ENCODE data around the gene KIF16B. TPM values are rescaled to one million over a fixed set of nuclear protein-coding genes. Genes with fewer than 3 reads are reported as not detected.

Gene KIF16B
- total RNA-seq, 1 experiment from 2014 or later, result 12.7 TPM

GRCh38 chr20:16491294-16491905 is 81.8 kb downstream of the KIF16B start:
- no peaks in the 10 kb centered on the region; the same call in 1 of the 2 replicates for H3K36me3 ChIP-seq (ENCODE audit: low read depth, low read length)
- H4K20me1 ChIP-seq (ENCODE audit: low read length), result no peaks in the 10 kb centered on the region
- no peak overlapping the region for H3K4me3 ChIP-seq (ENCODE audit: low read length)
- no peak for ATAC-seq
- H3K27me3 ChIP-seq (ENCODE audit: low read length), result no peaks in the 10 kb centered on the region
- no peak overlapping the region for H3K9ac ChIP-seq (ENCODE audit: low read length)
- no peak for DNase-seq
- H3F3A ChIP-seq (ENCODE audit: low read length, unreplicated experiment), result no peaks in the 10 kb centered on the region
- intact Hi-C loops (cut with micrococcal nuclease), result no loop called here
- no peak overlapping the region for H3K27ac ChIP-seq (ENCODE audit: low read length)
- H2AFZ ChIP-seq (ENCODE audit: low read length), result no peak overlapping the region
- no TSS peak for BruUV-seq (replicated peaks)
- H3K9me2 ChIP-seq (replicated peaks; ENCODE audit: low read length), result no peaks in the 10 kb centered on the region
- H3K79me2 ChIP-seq (ENCODE audit: low read length), result no peaks in the 10 kb centered on the region
- no peaks in the 10 kb centered on the region for H3K9me3 ChIP-seq (ENCODE audit: low read length)
- TF ChIP-seq, protein P1, sequence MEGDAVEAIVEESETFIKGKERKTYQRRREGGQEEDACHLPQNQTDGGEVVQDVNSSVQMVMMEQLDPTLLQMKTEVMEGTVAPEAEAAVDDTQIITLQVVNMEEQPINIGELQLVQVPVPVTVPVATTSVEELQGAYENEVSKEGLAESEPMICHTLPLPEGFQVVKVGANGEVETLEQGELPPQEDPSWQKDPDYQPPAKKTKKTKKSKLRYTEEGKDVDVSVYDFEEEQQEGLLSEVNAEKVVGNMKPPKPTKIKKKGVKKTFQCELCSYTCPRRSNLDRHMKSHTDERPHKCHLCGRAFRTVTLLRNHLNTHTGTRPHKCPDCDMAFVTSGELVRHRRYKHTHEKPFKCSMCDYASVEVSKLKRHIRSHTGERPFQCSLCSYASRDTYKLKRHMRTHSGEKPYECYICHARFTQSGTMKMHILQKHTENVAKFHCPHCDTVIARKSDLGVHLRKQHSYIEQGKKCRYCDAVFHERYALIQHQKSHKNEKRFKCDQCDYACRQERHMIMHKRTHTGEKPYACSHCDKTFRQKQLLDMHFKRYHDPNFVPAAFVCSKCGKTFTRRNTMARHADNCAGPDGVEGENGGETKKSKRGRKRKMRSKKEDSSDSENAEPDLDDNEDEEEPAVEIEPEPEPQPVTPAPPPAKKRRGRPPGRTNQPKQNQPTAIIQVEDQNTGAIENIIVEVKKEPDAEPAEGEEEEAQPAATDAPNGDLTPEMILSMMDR (conservative IDR thresholded peaks at IDR 0.05; ENCODE audit: low read depth, low read length), result no peak
- TF ChIP-seq EZH2phosphoT487 (IDR thresholded peaks at IDR 0.05; ENCODE audit: borderline replicate concordance, low read length) (no peak), EZH2 (IDR thresholded peaks at IDR 0.05; ENCODE audit: low read length, unreplicated experiment) (no peak)
- no peak overlapping the region for H3K4me2 ChIP-seq (ENCODE audit: low read length)
- H3K4me1 ChIP-seq (ENCODE audit: insufficient read depth, low read length), result no peaks in the 10 kb centered on the region
- CTCF ChIA-PET, result no interaction called here
- POLR2A ChIA-PET (ENCODE audit: unreplicated experiment), result interaction anchor here (0.6 kb wide), 1 partner anchor 792 kb away, joined by 3 read pairs; no protein-coding TSS in a partner anchor

DNA sequence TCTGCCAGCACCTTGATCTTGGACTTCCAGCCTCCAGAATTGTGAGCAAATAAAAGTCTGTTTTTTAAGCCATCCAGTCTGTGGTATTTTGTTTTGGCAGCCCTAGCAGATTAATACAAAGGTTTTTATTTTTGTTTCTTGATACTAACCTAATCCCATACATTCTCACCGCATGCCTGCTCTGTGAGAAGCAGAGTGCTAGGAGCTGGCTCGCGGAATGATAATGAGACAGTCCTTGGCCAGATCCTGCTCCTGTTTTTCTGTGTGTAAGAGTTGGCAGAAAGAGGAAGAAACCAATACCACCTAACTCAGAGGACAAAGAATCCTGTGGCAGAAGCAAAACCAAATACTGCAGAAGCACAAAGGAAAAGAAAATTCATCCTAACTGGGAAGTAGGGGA is 82.6 kb downstream of the KIF16B start:
- no peaks in the 10 kb centered on the region for H3K9me2 ChIP-seq (replicated peaks; ENCODE audit: low read length)
- TF ChIP-seq EZH2phosphoT487 (IDR thresholded peaks at IDR 0.05; ENCODE audit: borderline replicate concordance, low read length) (no peak), EZH2 (IDR thresholded peaks at IDR 0.05; ENCODE audit: low read length, unreplicated experiment) (no peak)
- TF ChIP-seq, protein P1 (conservative IDR thresholded peaks at IDR 0.05; ENCODE audit: low read depth, low read length), result no peak
- no peak overlapping the region for H3K4me2 ChIP-seq (ENCODE audit: low read length)
- no peak overlapping the region for H2AFZ ChIP-seq (ENCODE audit: low read length)
- no peak overlapping the region for H3K4me3 ChIP-seq (ENCODE audit: low read length)
- ATAC-seq (no peak), DNase-seq (no peak)
- H3K36me3 ChIP-seq (ENCODE audit: low read depth, low read length), result no peaks in the 10 kb centered on the region; the same call in 1 of the 2 replicates
- no TSS peak for BruUV-seq (replicated peaks)
- no peaks in the 10 kb centered on the region for H3K79me2 ChIP-seq (ENCODE audit: low read length)
- no peaks in the 10 kb centered on the region for H4K20me1 ChIP-seq (ENCODE audit: low read length)
- ChIA-PET CTCF (no interaction called here), POLR2A (ENCODE audit: unreplicated experiment) (no interaction called here)
- intact Hi-C loops (cut with micrococcal nuclease), result no loop called here
- H3K9ac ChIP-seq (ENCODE audit: low read length), result no peak overlapping the region
- H3K27me3 ChIP-seq (ENCODE audit: low read length), result no peaks in the 10 kb centered on the region
- no peak overlapping the region for H3K27ac ChIP-seq (ENCODE audit: low read length)
- no peaks in the 10 kb centered on the region for H3K9me3 ChIP-seq (ENCODE audit: low read length)
- no peaks in the 10 kb centered on the region for H3F3A ChIP-seq (ENCODE audit: low read length, unreplicated experiment)
- no peaks in the 10 kb centered on the region for H3K4me1 ChIP-seq (ENCODE audit: insufficient read depth, low read length)

- intact Hi-C loops (cut with micrococcal nuclease), result no loop called here
- Histone ChIP-seq H3K9ac (ENCODE audit: low read length) (no peak overlapping the region), H3K27me3 (ENCODE audit: low read length) (no peaks in the 10 kb centered on the region), H3K4me2 (ENCODE audit: low read length) (no peak overlapping the region), H3K4me3 (ENCODE audit: low read length) (no peak overlapping the region), H3K9me3 (ENCODE audit: low read length) (no peaks in the 10 kb centered on the region), H3F3A (ENCODE audit: low read length, unreplicated experiment) (no peaks in the 10 kb centered on the region), H3K27ac (ENCODE audit: low read length) (no peak overlapping the region), H3K4me1 (ENCODE audit: insufficient read depth, low read length) (no peaks in the 10 kb centered on the region), H3K79me2 (ENCODE audit: low read length) (no peaks in the 10 kb centered on the region), H2AFZ (ENCODE audit: low read length) (no peak overlapping the region), H3K9me2 (replicated peaks; ENCODE audit: low read length) (no peaks in the 10 kb centered on the region), H4K20me1 (ENCODE audit: low read length) (no peaks in the 10 kb centered on the region), H3K36me3 (ENCODE audit: low read depth, low read length) (no peaks in the 10 kb centered on the region; the same call in 1 of the 2 replicates)
- TF ChIP-seq EZH2phosphoT487 (IDR thresholded peaks at IDR 0.05; ENCODE audit: borderline replicate concordance, low read length), result no peak
- TF ChIP-seq EZH2 (IDR thresholded peaks at IDR 0.05; ENCODE audit: low read length, unreplicated experiment), result no peak
- TF ChIP-seq, protein P1 (conservative IDR thresholded peaks at IDR 0.05; ENCODE audit: low read depth, low read length), result no peak
- no TSS peak for BruUV-seq (replicated peaks)
- ChIA-PET POLR2A (ENCODE audit: unreplicated experiment) (no interaction called here), CTCF (no interaction called here)
- DNase-seq (no peak), ATAC-seq (no peak)
Measured at GRCh38 chr20:16488616-16489015, 84.6 kb downstream of the KIF16B start.

All from PC-3 (cell line).